Fibroblast of villous mesenchyme (primary cell): ENCODE results near the gene PDLIM1. TPM values are rescaled to one million over a fixed set of nuclear protein-coding genes. Genes with fewer than 3 reads are reported as not detected.

Experiments
- DNase-seq: peaks from one replicate; pipeline ENCODE4 v3.0.0-alpha.2; 2010; ENCODE audit warnings: low read depth
- H3K4me3 ChIP-seq: 2 replicates; pipeline ENCODE4 v1.5.1; 2011; ENCODE audit warnings: low read depth, mild to moderate bottlenecking, low read length
- total RNA-seq: library from RNA; depleted of rRNA; stranded (reverse); fragments of >200 nt; gene quantifications from 2 replicates; pipeline ENCODE4 v1.2.3, GENCODE V29; 2012
- TF ChIP-seq, protein P1 (sequence below): IDR thresholded peaks from 2 replicates; pipeline ENCODE4 v1.5.1; 2012; ENCODE audit warnings: low read depth, mild to moderate bottlenecking, low read length; ENCODE audit not compliant: insufficient read depth

The PDLIM1 gene
- total RNA-seq, 1 donor = 75.6 TPM

DNA sequence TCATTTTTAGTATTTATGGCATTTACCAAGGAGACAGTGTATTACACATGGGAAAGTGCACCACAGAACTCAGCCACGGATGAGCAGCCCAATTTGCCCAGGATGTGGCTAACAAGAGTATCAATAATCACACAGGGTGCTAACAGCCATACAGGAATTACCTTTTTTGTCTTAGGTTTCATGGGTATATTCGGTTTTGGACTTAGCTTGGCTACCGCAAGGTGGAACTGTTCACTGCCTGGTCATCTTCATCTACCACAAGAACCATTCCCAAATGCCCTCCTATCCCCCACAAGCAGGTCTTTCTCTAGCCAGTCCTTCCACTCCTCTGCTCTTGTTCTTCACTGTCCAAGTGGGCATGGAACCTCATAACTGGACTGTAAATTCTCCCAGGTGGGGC, 6.0 kb downstream of the PDLIM1 start:
- no peak for DNase-seq
- H3K4me3 ChIP-seq = no peak overlapping the region
- TF ChIP-seq, protein P1, sequence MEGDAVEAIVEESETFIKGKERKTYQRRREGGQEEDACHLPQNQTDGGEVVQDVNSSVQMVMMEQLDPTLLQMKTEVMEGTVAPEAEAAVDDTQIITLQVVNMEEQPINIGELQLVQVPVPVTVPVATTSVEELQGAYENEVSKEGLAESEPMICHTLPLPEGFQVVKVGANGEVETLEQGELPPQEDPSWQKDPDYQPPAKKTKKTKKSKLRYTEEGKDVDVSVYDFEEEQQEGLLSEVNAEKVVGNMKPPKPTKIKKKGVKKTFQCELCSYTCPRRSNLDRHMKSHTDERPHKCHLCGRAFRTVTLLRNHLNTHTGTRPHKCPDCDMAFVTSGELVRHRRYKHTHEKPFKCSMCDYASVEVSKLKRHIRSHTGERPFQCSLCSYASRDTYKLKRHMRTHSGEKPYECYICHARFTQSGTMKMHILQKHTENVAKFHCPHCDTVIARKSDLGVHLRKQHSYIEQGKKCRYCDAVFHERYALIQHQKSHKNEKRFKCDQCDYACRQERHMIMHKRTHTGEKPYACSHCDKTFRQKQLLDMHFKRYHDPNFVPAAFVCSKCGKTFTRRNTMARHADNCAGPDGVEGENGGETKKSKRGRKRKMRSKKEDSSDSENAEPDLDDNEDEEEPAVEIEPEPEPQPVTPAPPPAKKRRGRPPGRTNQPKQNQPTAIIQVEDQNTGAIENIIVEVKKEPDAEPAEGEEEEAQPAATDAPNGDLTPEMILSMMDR = no peak

DNA sequence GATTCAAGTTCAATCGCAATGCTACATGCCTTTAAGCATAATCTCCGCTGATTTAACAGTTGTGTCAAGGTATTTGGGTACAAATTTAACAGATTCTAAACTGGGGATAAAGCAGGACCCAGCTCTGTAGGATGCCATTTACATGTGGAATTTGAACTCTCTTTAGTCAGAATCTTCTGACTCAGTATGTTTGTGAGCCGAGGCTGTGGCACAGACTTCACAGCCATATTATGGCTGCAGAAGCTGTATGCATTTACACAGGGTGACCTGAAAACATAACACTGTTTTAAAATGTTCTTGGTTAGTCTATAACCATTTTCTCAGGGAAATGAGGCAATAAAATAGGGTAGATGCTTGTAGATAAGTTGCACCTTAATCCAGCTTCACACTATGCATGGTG, 8.7 kb downstream of the PDLIM1 start:
- TF ChIP-seq, protein P1 = no peak

DNA sequence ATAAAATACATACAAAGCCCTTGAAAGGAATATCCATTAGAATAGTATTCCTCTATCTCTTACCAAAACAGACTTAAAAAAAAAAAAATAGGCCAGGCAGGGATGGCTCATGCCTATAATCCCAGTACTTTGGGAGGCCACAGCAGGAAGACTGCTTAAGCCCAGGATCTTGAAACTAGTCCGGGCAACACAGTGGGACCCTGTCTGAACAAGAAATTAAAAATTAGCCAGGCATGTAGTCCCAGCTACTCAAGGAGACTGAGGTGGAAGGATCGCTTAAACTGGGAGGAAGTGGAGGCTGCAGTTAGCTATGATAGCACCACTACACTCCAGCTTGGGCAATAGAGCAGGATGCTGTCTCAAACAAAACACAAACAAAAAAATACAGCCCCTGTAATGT, 9.6 kb downstream of the PDLIM1 start:
- no peak overlapping the region for H3K4me3 ChIP-seq
- DNase-seq = no peak
- TF ChIP-seq, protein P1 = no peak

More for the DNA sequence above, 8.7 kb downstream of the PDLIM1 start:
- H3K4me3 ChIP-seq = no peak overlapping the region
- no peak for DNase-seq

DNA sequence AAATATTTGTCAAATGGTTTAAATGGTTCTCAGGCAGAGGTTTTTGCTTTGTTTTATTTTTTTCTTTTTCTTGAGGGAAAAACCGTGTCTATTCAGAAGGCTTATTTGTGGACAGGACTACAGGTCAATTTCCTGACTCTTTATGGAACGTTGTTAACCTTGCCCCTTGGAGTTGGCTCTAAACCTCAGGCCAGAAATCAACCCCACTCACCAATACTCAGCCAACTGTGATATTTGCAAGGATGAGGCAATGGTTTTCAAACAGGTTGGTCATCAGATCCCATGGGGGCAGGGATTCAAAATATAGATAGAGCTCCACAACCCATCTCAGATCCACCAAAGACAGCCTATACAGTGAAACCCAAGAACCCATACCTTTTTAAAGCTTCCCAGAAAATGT, 10.2 kb downstream of the PDLIM1 start:
- no peak for DNase-seq
- TF ChIP-seq, protein P1 = no peak
- H3K4me3 ChIP-seq = no peak overlapping the region

DNA sequence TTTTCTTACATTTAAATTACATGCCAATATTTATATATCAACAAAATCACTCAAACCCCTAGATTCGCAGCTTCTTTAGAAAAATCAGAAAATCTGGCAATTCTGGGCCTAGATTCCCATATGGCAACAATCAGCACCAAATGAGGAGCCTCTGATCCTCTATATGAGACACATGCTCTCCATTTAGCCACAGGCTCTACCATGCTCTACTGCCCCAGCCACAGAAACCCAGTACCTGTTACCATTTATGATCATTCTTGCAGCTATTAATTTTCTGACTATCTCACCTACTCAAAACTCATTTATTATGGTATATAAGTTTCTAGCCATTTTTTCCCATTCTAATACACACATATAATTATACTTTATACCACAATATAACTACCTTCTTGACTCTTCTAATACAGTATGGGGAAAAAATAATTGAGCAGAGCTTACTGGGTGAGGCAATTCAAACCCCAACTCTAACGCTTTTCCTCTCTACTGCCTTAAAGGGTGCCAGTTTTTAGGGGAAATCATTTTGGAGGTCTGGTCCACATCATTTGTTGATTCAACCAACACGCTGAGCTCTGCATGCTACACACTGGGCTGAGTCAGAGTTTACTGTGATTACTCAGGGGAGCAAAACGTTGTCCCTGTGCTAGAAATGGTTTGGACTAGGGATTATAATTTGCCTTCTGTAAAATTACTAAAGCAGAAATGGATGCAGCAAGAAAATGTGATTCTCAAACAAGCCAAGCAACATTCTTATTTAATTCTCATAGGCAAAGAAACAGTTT, 11.6 kb downstream of the PDLIM1 start:
- DNase-seq = peak; percentile 72
- TF ChIP-seq, protein P1 = no peak
- H3K4me3 ChIP-seq = no peak overlapping the region

DNA sequence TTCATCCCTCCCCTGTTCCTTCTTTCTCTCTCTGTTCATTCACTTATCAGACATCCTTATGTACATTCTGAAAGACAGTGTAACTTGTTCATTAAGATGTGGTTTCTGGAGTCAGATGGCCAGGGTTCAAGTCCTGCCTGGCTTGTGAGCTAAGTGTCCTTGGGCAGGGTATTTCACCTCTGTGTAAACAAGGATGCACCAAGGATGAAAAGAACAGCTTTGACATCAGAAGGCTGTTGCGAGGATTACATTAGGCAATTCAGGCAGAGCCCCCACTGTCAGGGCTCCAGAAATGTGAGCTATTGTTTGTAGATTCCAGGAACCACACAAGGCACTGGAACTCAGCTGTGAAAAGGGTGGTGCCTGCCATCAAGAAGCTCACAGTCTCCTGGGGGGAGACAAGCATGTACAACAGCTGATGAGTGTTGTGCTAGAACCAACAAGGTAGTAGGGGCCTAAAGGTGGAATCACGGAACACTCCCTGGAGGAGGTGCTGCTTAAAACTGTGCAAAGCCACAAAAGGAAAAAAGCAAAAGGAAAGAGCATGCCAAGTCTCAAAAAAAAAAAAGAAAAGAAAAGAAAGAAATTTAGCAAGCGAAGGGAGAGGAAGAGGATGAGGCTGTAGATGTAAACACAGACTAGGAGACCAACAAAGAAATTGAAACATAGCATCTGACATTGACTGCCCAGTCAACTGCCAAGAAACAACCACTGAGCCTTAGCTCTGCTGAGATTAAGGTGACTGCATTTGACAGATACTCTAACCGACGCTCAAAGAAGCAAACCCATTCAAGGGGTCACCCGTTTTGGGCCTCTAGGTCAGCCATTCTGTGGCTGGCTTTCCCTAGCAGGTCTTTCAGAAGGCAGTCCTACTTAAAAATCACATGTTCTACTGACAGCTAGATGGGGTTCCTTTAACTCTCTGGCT, 12.5 kb downstream of the PDLIM1 start:
- TF ChIP-seq, protein P1 = no peak
- DNase-seq = peak; percentile 95
- no peak overlapping the region for H3K4me3 ChIP-seq
